SH-SY5Y (cell line): ENCODE results near the gene LYSMD1.

ENCODE experiments used
- GATA2 ChIP-seq: IDR thresholded peaks from 2 replicates; pipeline ENCODE4 v1.6.1; 2011; ENCODE audit warnings: mild to moderate bottlenecking, low read depth, low read length
- GATA3 ChIP-seq: IDR thresholded peaks from 2 replicates; pipeline ENCODE4 v1.6.1; 2011; ENCODE audit warnings: low read depth, mild to moderate bottlenecking, low read length, moderate library complexity

DNA sequence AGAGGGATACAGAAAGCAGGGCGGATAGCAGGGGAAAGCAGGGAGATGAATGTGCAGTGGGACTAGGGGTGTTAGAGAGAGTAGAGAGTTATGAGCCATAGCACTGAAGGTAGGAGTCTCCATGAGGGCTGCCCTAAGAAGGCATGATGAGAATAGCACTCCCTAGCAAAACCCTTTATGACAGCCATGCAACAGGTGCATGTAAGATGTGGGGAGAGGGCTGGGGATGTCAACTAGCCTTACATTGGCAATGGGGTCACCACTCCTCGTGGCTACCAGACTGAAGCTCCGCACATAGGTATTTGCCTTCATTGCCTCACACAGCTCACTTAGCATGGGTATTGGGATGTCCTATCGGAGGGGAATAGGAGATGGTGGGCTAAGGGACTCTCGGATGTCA lies 5.5 kb upstream of the LYSMD1 start:
- TF ChIP-seq GATA2 (no peak), GATA3 (no peak)
